ENCODE measurements around the gene LILRB5. TPM values are rescaled to one million over a fixed set of nuclear protein-coding genes. Genes with fewer than 3 reads are reported as not detected.
"Not testable (repeated sequence)": the region's sequence is repeated elsewhere in the genome, so short reads cannot be mapped to it uniquely, and the experiment has no call there.

LILRB5 gene
- total RNA-seq, 1 experiment from 2014 or later: not detected

GRCh38 chr19:54223277-54223936, 33.7 kb downstream of the LILRB5 start:
- CTCF ChIA-PET; H3K9me3 Mint-ChIP-seq (ENCODE audit: low read depth, unreplicated experiment); H3K4me1 Mint-ChIP-seq (ENCODE audit: low read depth, unreplicated experiment); H3K36me3 Mint-ChIP-seq (ENCODE audit: insufficient read depth, unreplicated experiment); DNase-seq; BruUV-seq (replicated peaks); H3K27ac Mint-ChIP-seq (ENCODE audit: unreplicated experiment); H3K4me3 Mint-ChIP-seq (ENCODE audit: low read depth, unreplicated experiment): not testable (repeated sequence)
- intact Hi-C loops (cut with micrococcal nuclease; ENCODE audit: unreplicated experiment): loop anchor here (2.0 kb wide), 1 partner anchor 23 kb away; no protein-coding TSS in a partner anchor
- H3K27me3 Mint-ChIP-seq (ENCODE audit: unreplicated experiment): peaks cover 74% of the 10 kb centered on the region

DNA sequence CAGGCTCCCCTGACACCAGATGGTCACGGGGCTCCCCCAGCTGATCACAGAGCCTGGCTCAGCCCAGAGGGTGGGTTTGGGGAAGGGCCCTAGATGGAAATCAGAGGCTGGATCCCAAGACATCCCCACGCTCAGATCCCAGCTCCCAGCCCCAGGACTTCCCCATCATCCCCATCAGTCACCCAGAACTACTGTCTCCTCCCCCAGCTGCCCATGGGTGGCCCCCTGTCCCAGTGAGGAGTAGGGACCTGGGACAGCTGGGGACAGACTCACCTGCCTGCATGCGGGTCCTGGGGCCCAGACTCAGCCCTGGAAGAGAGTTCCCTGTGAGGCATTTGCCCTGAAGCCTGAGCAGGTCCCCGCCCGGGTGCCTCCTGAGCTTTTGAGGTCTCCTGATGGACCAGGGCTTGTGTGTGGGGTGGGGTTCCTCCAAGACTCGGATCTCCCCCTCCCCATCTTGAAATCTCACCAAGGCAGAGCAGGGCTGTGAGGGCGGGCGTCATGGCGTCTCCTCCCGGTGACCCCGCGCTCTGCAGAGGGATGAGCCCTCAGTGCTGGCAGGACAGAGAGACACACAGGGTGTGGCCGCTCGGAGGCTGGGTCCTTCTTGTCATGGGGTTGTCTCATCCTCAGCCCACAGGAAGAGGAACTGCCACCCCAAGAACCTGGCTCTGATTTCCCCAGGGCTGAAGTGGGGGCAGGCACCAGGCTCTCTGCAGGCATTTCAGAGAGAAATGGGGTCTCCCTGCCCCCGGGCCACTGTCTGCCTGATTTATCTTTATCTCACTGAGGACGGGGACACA, 34.4 kb downstream of the LILRB5 start, which contains the start of gene LILRB3:
Gene LILRB3 (minus strand): TSS at position 534 of the 803 bp plus-strand sequence. CDS start 31 bp downstream, at position 503.
- H3K36me3 Mint-ChIP-seq (ENCODE audit: insufficient read depth, unreplicated experiment); BruUV-seq (replicated peaks); DNase-seq; H3K4me3 Mint-ChIP-seq (ENCODE audit: low read depth, unreplicated experiment); H3K27ac Mint-ChIP-seq (ENCODE audit: unreplicated experiment); CTCF ChIA-PET; H3K9me3 Mint-ChIP-seq (ENCODE audit: low read depth, unreplicated experiment); H3K4me1 Mint-ChIP-seq (ENCODE audit: low read depth, unreplicated experiment): not testable (repeated sequence)
- H3K27me3 Mint-ChIP-seq (ENCODE audit: unreplicated experiment): peaks cover 74% of the 10 kb centered on the region
- intact Hi-C loops (cut with micrococcal nuclease; ENCODE audit: unreplicated experiment): loop anchor here (2.0 kb wide), 1 partner anchor 24 kb away; no protein-coding TSS in a partner anchor

DNA sequence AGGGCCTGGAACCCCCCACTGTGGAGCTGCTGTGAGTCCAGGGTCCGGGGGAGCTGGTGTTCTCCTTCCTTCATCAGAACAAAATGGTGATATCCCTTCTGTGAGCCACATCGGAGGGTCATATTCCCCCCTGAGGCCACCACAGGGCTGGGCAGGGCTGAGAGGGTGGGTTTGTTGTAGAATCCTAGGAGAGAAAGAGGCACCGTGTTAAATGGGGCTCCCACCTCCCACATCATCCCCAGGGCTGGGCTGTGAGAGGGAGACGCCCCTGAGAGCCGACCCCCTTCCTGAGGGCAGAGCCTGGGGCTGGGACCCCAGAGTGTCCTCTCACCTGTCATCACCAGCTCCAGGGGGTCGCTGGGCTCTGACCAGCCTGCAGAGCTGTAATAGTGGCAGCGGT, 35.1 kb downstream of the LILRB5 start:
- H3K4me3 Mint-ChIP-seq (ENCODE audit: low read depth, unreplicated experiment); H3K36me3 Mint-ChIP-seq (ENCODE audit: insufficient read depth, unreplicated experiment); H3K27ac Mint-ChIP-seq (ENCODE audit: unreplicated experiment); BruUV-seq (replicated peaks); H3K4me1 Mint-ChIP-seq (ENCODE audit: low read depth, unreplicated experiment); DNase-seq; H3K9me3 Mint-ChIP-seq (ENCODE audit: low read depth, unreplicated experiment); CTCF ChIA-PET: not testable (repeated sequence)
- H3K27me3 Mint-ChIP-seq (ENCODE audit: unreplicated experiment): peaks cover 79% of the 10 kb centered on the region
- intact Hi-C loops (cut with micrococcal nuclease; ENCODE audit: unreplicated experiment): loop anchor here (2.0 kb wide), 1 partner anchor 25 kb away; no protein-coding TSS in a partner anchor

DNA sequence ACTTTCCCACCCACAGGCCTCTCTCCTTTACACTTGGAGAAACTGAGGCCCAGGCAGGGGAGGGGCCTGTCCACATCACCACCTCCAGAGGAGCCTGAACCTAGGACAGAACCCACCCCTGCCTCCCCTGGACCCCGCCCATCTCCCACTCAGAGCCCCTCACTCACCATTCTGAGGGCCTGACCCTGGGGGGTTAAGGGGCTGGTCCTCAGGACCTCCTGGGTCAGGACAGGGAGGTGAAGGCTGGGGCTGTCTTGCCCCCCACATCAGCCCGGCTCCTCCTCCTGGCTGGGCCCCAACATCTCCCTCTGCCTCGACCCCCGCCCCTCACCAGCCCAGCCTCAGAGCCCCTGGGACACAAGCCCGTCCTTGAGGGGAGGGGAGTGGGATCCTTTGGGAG, 37.4 kb downstream of the LILRB5 start:
- CTCF ChIA-PET; BruUV-seq (replicated peaks); H3K36me3 Mint-ChIP-seq (ENCODE audit: insufficient read depth, unreplicated experiment); H3K27ac Mint-ChIP-seq (ENCODE audit: unreplicated experiment); H3K4me3 Mint-ChIP-seq (ENCODE audit: low read depth, unreplicated experiment); H3K4me1 Mint-ChIP-seq (ENCODE audit: low read depth, unreplicated experiment); DNase-seq; intact Hi-C loops (cut with micrococcal nuclease; ENCODE audit: unreplicated experiment); H3K9me3 Mint-ChIP-seq (ENCODE audit: low read depth, unreplicated experiment): not testable (repeated sequence)
- peaks cover 61% of the 10 kb centered on the region for H3K27me3 Mint-ChIP-seq (ENCODE audit: unreplicated experiment)

- no peak for DNase-seq
- H3K27me3 Mint-ChIP-seq (ENCODE audit: unreplicated experiment): peaks cover 55% of the 10 kb centered on the region
- CTCF ChIA-PET: no interaction called here
- no peaks in the 10 kb centered on the region for H3K9me3 Mint-ChIP-seq (ENCODE audit: low read depth, unreplicated experiment)
- BruUV-seq (replicated peaks): no TSS peak
- H3K4me3 Mint-ChIP-seq (ENCODE audit: low read depth, unreplicated experiment): no peak overlapping the region
- H3K36me3 Mint-ChIP-seq (ENCODE audit: insufficient read depth, unreplicated experiment): peaks cover 5% of the 10 kb centered on the region
- H3K27ac Mint-ChIP-seq (ENCODE audit: unreplicated experiment): no peak overlapping the region
- TF ChIP-seq CTCF (IDR thresholded peaks at IDR 0.05; ENCODE audit: unreplicated experiment): no peak
- H3K4me1 Mint-ChIP-seq (ENCODE audit: low read depth, unreplicated experiment): no peaks in the 10 kb centered on the region
- intact Hi-C loops (cut with micrococcal nuclease; ENCODE audit: unreplicated experiment): no loop called here
Measured at GRCh38 chr19:54218960-54219661, 38.0 kb downstream of the LILRB5 start.

DNA sequence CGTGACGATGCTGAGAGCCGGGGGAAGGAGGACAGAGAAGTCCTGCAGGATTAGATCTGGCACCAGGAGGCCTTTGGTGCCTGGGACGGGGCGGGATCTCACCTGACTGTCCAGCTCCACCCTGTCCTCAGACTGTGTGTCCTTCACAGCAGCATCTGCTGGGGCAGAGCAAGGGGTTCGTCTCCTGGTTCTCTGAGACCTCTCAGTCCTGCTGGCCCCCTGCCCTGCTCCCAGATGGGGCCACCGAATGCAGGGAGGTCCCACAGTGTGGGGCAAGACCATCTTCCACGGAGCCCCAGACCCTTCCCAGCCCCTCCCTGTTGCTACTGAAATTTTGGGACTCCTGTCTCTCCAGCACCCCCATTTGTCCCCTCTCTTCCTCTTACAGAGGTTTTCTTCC, 38.8 kb downstream of the LILRB5 start:
- no peak overlapping the region for H3K4me3 Mint-ChIP-seq (ENCODE audit: low read depth, unreplicated experiment)
- CTCF ChIA-PET: no interaction called here
- H3K4me1 Mint-ChIP-seq (ENCODE audit: low read depth, unreplicated experiment): no peaks in the 10 kb centered on the region
- TF ChIP-seq CTCF (IDR thresholded peaks at IDR 0.05; ENCODE audit: unreplicated experiment): no peak
- H3K9me3 Mint-ChIP-seq (ENCODE audit: low read depth, unreplicated experiment): no peaks in the 10 kb centered on the region
- no peak for DNase-seq
- BruUV-seq (replicated peaks): no TSS peak
- peaks cover 5% of the 10 kb centered on the region for H3K36me3 Mint-ChIP-seq (ENCODE audit: insufficient read depth, unreplicated experiment)
- peaks cover 47% of the 10 kb centered on the region for H3K27me3 Mint-ChIP-seq (ENCODE audit: unreplicated experiment)
- intact Hi-C loops (cut with micrococcal nuclease; ENCODE audit: unreplicated experiment): no loop called here
- H3K27ac Mint-ChIP-seq (ENCODE audit: unreplicated experiment): no peak overlapping the region

DNA sequence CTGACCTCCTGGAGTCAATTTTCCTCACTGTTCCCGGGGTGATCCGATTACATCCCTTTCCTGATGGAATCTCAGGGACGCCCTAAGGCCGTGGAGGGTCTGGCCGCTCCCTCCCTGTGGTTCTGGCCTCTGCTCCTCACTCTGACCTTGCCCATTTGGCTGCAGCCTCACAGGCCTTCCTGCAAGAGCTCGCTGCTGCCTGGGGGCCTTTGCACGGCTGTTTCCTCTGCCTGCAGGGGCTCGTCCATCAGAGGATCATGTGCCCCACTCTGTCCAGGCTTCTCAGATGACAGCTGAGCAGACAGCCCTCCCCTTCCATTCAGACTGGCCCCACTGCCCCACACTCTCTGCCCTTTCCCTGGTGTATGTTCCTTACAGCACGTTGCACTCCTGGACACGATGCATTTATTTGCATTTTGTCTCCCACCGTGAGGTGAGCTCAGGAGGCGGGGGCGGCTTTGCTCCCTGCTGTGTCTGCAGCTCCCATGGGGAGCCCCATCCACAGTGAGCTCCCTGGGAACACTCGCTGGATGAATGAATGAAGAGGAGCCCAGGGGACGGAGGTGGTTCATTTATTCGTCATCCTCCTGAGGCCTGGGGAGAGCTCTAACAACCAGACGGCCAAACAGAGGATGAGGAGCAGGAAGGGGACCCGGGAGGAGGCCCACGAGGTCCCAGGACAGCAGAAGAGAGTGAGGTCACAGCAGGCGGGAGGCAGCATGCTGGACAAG, 39.4 kb downstream of the LILRB5 start:
- H3K4me1 Mint-ChIP-seq (ENCODE audit: low read depth, unreplicated experiment); H3K4me3 Mint-ChIP-seq (ENCODE audit: low read depth, unreplicated experiment); H3K27ac Mint-ChIP-seq (ENCODE audit: unreplicated experiment); DNase-seq; intact Hi-C loops (cut with micrococcal nuclease; ENCODE audit: unreplicated experiment); CTCF ChIA-PET; H3K36me3 Mint-ChIP-seq (ENCODE audit: insufficient read depth, unreplicated experiment); BruUV-seq (replicated peaks); H3K9me3 Mint-ChIP-seq (ENCODE audit: low read depth, unreplicated experiment): not testable (repeated sequence)
- peaks cover 41% of the 10 kb centered on the region for H3K27me3 Mint-ChIP-seq (ENCODE audit: unreplicated experiment)
